ENCODE results near the gene ABHD15.

ABHD15 gene

DNA sequence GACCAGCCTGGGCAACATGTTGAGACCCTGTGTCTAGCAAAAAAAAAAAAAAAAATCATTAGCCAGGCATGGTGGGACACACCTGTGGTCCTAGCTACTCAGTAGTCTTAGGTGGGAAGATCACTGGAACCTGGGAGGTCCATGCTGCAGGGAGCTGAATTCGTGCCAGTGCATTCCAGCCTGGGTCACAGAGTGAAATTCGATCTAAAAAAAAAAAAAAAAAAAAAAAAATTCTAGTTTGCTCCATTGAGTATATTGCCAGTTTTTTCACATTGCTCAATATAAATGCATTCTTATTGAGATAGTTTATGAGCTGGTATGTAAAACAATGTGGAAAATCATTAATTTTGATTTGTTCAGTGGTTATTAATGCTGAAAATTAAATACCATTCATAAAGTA, 52.0 kb downstream of the ABHD15 start:
- no peak for DNase-seq

DNA sequence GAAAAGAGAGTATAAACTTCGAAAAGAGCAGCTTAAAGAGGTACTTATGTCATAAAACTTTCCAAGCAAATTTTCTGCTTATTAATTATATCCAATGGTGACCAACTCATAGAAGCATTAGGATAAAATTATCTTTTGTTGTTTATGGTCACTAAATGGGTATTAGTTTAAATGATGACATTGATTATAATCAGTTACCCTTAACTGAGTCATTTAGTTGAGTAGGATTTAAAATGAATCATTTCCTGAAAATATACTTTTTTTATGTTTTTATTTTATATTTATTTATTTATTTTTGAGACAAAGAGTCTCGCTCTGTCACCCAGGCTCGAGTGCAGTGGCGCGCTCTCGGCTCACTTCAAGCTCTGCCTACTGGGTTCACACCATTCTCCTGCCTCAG, 55.9 kb downstream of the ABHD15 start:
- no peak for DNase-seq
